GM18861 (cell line): ENCODE results near the gene RAP1GAP2.
"Not testable (repeated sequence)": the region's sequence is repeated elsewhere in the genome, so short reads cannot be mapped to it uniquely, and the experiment has no call there.

Experiments used
- ATAC-seq: cut with Tn5 transposase; IDR thresholded peaks from one replicate; pipeline ENCODE4 v1.9.1; 2021; ENCODE audit not compliant: unreplicated experiment

Gene RAP1GAP2

DNA sequence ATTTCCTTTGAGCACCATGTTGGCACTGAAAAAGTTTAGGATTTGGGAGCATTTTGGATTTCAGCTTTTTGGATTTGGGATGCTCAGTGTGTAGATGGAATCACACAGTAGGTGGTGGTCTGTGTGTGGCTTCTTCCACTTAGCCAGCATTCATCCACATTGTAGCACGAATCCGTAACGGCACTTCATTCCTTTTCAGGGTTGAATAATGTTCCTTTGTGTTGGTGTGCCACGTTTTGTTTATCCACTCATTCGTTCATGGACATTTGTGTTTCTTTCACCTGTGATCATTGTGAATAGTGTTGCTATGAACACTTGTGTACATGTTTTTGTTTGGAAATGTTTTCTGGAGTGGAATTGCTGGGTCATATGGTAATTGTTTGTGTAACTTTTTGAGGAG is 85.1 kb downstream of the RAP1GAP2 start:
- no peak for ATAC-seq

DNA sequence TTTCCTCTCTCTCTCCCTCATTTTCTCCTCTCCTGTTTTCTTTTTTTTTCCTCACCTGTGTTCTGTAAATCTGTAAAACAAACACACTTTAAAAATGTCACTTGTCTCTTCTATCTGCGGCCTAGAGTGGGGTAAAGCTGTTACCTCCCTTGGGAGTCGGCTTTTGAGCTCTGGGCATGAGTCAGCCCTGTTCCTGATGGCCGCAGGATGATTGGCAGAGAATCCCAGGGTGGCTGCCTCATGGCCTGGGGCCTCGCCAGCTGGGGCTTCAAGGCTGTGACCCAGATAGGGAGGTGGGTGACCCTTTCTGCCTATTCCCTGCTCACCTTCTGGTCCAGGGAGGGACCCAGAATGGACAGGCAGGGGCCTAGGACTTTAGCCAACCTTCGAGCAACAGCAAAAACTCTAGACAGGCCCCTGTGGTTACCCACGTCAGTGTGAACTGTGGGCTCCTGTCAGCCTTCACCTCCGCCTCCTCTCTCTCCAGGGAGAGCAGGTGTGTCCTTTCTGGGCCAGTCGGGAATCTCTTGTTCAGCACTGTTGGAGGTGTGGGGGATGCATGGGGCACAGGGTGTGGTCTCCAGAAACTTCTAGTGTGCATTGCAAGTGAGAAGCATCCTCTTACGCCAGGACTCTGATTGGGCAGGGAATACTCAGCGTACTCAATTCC is 87.4 kb downstream of the RAP1GAP2 start:
- ATAC-seq, result no peak

DNA sequence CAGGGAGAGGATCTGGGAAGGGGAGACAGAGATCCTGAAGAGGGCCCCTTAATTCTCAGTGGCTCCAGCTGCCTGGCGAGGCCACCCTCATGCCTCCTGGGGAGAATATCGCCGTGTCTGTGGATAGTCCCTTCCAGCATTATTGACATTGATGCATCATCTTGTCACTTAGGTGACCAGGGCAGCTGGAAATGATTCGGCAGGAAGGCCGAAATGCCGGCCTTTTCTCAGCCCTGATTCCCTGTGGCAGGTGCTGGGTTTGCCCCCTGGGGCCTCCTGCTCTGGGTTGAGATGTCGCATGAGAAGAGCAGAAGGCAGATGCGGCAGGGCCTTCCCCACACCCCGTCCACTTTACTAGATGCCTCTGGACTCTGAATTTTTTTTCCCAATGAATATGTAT is 89.5 kb downstream of the RAP1GAP2 start:
- ATAC-seq, result no peak

- ATAC-seq, result no peak
Measured at GRCh38 chr17:2888326-2888725, 92.1 kb downstream of the RAP1GAP2 start.

DNA sequence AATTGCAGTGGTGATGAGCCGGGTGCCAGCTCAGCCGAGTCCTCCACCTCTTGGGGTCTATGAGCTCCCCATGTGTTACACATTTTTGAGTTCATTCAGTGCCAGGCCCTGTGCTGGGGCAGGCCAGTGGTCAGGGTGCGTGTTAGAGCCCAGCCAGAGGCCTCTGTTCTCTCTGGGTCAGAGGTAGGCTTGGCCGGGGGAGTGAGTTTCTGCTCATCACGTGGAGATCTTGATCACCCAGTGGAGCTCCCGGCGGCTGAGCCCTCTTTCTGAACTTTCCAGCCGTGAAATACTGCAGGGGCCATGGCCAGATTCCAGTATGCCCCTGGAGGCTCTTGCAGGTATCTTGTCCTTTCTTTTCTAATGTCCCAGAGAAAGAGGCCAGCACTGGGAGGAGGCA is 93.0 kb downstream of the RAP1GAP2 start:
- ATAC-seq, result no peak

DNA sequence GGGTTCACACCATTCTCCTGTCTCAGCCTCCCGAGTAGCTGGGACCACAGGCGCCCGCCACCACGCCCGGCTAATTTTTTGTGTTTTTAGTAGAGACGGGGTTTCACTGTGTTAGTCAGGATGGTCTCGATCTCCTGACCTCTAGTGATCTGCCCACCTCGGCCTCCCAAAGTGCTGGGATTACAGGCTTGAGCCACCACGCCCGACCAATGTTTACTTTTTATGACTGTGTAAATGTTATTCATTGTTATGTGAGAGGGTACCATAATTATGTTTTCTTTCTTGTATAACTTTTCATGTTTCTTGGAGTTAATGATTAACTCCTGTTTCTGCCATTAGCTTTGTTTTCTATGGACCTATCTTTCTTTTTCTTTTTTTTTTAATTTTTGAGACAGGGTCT is 94.5 kb downstream of the RAP1GAP2 start:
- not testable (repeated sequence) for ATAC-seq

DNA sequence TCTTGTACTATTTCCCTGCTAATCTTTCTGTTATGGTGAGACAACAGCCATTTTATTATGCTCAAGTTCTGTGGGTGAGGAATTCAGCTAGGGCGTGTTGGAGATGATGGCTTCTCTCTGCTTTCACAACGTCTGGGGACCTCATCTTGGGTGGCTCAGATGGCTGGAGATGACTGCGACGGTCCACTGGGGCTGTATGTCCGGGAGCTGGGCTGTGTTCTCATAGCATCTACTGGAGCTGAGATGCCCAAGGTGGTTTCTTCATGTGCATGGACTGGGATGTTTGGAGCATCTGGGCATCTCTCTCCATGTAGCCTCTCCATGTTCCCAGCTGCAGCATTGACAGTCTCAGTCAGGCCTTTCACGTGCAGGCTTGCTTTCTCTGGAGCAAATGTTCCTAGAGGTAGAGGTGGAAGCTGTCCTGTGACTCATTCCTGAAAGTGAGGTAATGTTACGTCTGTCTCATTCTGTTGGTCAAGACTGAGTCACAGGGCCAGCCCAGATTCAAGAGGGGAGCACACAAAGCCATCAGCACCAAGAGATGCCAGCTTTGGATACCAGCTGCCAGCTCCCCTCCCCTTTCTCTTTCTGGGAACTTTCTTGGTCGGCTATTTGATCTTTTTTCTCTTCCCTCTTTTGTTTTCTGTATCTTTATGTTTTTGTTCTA is 96.2 kb downstream of the RAP1GAP2 start:
- no peak for ATAC-seq

DNA sequence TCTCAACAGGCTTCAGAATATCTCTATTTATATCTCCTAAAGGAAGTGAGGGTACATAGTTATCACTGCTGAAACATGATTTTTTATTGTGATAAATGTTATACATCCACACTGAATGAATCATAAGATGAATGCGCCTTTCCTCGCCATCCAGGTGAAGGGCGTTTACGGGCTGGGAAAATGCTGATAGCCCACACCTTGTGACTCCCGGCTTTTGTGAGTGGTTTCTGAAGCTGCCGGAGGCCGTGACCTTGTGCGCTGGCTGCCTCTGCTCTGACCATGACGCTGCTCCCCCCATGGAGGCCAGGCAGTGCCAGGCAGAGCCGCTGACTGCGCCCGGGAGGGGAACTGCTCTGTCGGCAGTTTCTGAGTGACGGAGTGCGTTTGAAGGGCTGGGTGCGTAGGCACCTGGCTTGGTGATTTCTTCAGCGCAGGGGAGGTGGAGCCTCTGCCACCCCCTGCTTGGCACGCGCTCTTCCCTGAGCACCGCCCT is 97.2 kb downstream of the RAP1GAP2 start:
- ATAC-seq, result no peak

GRCh38 chr17:2894782-2895181 is 98.5 kb downstream of the RAP1GAP2 start:
- no peak for ATAC-seq

DNA sequence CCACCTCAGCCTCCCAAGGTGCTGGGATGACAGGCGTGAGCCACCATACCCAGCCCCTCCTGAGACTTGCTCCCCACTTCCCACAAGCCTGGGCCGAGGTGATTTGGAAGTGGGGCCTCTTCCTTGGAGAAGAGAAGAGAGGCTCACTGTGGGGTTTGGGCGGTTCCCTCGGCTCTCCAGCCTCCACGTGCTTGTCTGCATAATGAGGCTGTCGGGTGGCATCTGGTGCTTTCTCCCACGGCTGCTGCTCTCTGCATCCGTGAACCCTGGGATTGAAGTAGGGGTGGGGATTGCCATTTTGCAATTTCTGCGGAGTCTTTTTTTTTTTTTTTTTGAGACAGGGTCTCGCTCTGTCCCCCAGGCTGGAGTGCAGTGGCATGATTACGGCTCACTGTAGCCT is 101.4 kb downstream of the RAP1GAP2 start:
- no peak for ATAC-seq

DNA sequence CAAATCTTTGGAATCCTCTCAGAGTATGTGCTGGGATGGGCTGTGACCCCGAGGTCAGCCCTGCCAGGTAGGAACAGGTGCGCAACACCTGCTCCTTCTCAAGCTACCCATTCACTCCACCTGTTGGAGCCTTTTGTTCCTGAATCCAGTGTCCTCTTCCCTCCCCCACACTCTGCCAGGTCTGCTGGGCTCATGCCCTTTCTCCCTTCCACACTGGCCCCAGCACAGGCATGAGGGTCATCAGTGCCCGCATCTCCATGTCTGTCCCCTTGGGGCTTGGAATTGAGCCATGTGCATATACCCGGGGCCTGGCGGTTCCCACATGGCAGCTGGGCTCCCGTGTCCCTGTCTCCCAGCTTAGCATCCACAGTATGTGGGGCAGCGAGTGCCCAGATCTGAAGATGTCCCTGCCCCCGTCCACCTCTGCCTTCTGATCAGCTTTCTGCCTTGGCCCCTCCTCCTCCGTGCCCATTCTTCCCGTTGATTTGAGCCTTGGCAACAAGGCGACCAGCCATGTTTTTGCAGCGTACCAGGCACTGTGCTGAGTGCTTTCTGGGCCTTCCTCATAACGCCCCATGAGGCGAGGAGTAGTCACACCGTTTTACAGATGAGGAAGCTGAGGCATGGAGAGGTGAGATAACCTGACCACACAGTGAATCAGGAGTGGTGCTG is 102.2 kb downstream of the RAP1GAP2 start:
- ATAC-seq, result no peak

DNA sequence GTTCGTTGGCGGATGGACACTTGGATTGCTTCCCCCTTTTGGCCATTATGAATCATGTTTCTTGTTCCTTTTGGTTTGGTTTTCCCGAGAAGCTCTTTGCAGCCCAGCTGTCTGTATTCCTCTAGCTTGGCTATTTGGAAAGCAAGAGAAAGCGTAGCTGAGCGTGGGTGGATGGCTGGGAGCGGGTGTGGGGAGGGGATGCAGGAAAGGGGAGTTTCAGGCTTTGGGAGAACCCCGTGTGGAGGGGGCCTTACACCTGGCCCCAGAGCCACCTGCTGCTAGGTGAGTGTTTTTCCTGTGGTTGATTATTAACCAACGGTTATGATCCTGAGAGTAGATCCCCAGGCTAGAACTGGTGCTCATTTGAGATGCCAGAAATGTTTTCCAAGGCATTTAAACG is 103.7 kb downstream of the RAP1GAP2 start:
- ATAC-seq, result no peak

DNA sequence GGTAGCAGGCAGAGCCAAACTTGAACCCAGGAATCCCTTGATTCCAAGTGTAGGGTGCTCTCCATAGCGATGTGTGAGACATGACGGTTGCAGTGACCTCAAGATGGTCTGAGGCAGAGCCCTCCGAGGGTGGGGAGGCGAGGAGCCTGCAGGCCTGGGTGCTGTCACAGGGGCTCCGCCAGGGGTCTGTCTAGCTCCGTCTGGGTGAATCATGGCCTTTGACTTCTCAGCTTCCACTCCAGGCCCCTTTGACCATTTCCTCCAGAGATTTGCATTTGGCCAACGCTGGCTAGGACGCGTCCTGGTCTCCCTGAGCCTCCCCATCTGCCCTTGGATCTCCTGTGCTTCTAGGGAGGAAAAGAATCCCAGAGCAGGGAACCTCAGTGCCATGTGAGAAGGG is 104.6 kb downstream of the RAP1GAP2 start:
- no peak for ATAC-seq

- no peak for ATAC-seq
Measured at GRCh38 chr17:2901582-2901981, 105.3 kb downstream of the RAP1GAP2 start.

- no peak for ATAC-seq
Measured at GRCh38 chr17:2902546-2902945, 106.3 kb downstream of the RAP1GAP2 start.

GRCh38 chr17:2903193-2903974 is 107.1 kb downstream of the RAP1GAP2 start:
- no peak for ATAC-seq

DNA sequence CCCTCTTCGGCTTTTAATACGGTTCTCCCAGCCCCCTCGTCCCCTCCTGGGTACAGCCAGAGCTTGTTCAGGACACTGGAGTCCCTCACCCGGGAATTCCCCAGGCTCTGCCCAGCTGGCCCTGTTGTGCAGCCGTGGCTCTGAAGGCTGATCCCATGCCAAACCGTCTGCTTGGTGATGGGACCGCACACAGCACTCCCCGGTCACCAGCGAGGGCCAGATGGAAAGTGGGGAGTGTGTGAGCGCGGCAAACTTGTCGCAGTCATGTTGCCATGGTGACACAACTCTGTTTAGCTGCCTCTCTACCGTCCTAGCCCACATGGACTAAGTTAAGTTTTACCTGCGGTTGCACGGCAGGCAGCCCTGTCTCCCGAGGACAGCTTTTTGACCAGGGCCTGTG is 107.9 kb downstream of the RAP1GAP2 start:
- no peak for ATAC-seq

DNA sequence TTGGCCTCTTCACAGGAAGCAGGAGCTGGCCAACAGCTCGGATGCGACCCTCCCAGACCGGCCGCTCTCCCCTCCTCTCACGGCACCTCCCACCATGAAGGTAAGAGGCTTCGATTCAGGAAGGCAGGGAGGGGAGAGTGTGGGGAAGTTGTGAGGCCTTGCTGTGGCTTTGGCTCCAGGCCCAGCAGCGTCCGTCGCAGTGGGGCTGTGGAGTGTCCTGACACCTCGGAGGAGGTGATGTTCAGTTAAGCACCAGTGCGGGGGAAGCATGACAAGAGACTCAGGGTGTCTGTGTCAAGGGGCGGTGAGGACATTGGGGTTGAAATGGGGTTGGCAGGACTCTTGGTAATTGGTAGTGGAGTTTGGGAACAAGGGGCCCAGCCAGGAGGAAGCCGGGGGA is 109.0 kb downstream of the RAP1GAP2 start:
- no peak for ATAC-seq

DNA sequence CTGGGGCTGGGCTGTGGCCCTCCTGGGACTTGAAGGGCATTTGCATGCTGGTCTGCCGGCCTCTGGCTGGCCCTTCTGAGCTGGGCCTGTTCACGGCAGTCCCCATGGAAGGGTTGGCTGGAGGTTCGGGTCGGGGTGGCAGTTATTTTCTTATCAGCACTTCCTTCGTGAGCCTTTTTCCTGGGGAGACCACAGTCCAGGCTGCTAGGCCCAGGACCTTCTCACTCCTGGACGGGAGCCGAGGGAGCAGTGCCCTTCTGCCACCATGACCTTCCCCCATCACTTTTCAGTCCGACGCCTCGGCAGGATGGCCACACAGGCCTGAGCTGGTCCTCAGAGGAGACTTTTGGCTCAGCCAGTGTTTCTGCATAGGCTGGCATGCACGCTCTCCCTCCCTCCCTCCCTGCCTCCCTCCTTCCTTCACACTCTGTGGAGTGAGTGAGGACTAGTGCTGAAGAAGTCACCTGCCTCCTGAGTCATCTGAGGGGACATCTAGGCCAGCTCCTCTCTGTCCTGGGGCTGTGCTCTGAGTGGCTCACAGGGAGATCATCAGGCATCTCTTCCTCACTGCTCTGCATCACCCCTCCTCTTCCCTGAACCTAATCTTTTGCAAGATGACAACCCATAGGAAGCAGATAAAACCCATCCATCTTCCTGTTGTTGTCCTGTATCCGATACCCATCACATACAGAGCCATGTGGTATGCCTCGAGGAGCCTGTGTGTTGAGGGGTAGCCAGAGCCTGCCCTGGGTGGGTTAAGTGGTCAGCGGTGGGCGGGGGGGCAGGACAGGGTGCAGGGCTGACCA is 109.7 kb downstream of the RAP1GAP2 start:
- ATAC-seq, result no peak

- ATAC-seq, result no peak
Measured at GRCh38 chr17:2906901-2907300, 110.7 kb downstream of the RAP1GAP2 start.
